Measurements from ENCODE around the gene COL4A2.
"Not testable (repeated sequence)": the region's sequence is repeated elsewhere in the genome, so short reads cannot be mapped to it uniquely, and the experiment has no call there.

COL4A2 gene

GRCh38 chr13:110518571-110518970, 211.5 kb downstream of the COL4A2 start:
- DNase-seq = no peak

- DNase-seq = no peak
These were observed 212.0 kb downstream of the COL4A2 start for GRCh38 chr13:110519046-110519445.

- DNase-seq = no peak
These were observed 212.4 kb downstream of the COL4A2 start for GRCh38 chr13:110519506-110519905.

- DNase-seq = no peak
These were observed 213.6 kb downstream of the COL4A2 start for GRCh38 chr13:110520431-110521295.

GRCh38 chr13:110521296-110521680, 214.2 kb downstream of the COL4A2 start:
- DNase-seq = no peak

GRCh38 chr13:110521946-110522345, 214.9 kb downstream of the COL4A2 start:
- no peak for DNase-seq

- DNase-seq = no peak
These were observed 215.6 kb downstream of the COL4A2 start for GRCh38 chr13:110522721-110523120.

- DNase-seq = no peak
These were observed 216.1 kb downstream of the COL4A2 start for GRCh38 chr13:110523180-110523579.

- DNase-seq = no peak
These were observed 216.9 kb downstream of the COL4A2 start for GRCh38 chr13:110523838-110524540.

- no peak for DNase-seq
These were observed 217.6 kb downstream of the COL4A2 start for GRCh38 chr13:110524541-110525257.

- no peak for DNase-seq
These were observed 218.5 kb downstream of the COL4A2 start for GRCh38 chr13:110525328-110526319.

- DNase-seq = no peak
These were observed 221.3 kb downstream of the COL4A2 start for GRCh38 chr13:110528371-110528770.

GRCh38 chr13:110528911-110529310, 221.8 kb downstream of the COL4A2 start:
- no peak for DNase-seq

- no peak for DNase-seq
These were observed 222.6 kb downstream of the COL4A2 start for GRCh38 chr13:110529522-110530311.

GRCh38 chr13:110531100-110531499, 224.0 kb downstream of the COL4A2 start:
- no peak for DNase-seq

- DNase-seq = no peak
These were observed 224.6 kb downstream of the COL4A2 start for GRCh38 chr13:110531671-110532083.

GRCh38 chr13:110532258-110532657, 225.2 kb downstream of the COL4A2 start:
- not testable (repeated sequence) for DNase-seq

GRCh38 chr13:110533771-110534670, 226.9 kb downstream of the COL4A2 start:
- DNase-seq = no peak

- DNase-seq = no peak
These were observed 228.4 kb downstream of the COL4A2 start for GRCh38 chr13:110535526-110535925.

All from right kidney (tissue), 1 donor.